GM18498 (cell line): ENCODE measurements around the gene DPH2.
A peak's percentile ranks its signal among the peaks of the same experiment; 100 is the strongest.

Source experiments
- ATAC-seq: cut with Tn5 transposase; IDR thresholded peaks from one replicate; pipeline ENCODE4 v1.9.1; 2021; ENCODE audit warnings: mild to moderate bottlenecking, moderate library complexity; ENCODE audit not compliant: unreplicated experiment

Gene DPH2

DNA sequence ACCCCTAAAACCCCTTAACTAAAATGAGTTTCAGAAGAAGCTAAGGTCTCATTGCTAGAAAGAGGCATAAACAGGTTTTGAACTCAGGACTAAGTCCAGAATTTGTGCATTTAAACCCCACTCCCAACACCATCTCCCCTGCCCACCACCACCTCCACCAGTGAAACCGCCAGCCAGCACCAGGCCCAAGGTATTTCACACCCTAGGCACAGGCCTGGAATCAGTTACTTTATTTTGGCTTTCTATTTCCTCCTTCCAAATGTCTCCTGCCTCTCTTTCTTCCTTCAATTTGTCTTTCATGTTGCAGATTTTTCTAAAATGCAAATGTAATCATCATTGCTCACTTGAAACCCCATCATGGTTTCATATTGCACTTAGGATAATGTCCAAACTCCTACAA, 24.9 kb upstream of the DPH2 start:
- ATAC-seq: no peak

GRCh38 chr1:43945674-43946235, 24.1 kb upstream of the DPH2 start:
- ATAC-seq: no peak

GRCh38 chr1:43946236-43947060, 23.4 kb upstream of the DPH2 start, which contains the start of gene IPO13:
IPO13 (plus strand) TSS chr1:43946950; CDS start chr1:43947601, 651 bp downstream.
- ATAC-seq: peak; percentile 94

DNA sequence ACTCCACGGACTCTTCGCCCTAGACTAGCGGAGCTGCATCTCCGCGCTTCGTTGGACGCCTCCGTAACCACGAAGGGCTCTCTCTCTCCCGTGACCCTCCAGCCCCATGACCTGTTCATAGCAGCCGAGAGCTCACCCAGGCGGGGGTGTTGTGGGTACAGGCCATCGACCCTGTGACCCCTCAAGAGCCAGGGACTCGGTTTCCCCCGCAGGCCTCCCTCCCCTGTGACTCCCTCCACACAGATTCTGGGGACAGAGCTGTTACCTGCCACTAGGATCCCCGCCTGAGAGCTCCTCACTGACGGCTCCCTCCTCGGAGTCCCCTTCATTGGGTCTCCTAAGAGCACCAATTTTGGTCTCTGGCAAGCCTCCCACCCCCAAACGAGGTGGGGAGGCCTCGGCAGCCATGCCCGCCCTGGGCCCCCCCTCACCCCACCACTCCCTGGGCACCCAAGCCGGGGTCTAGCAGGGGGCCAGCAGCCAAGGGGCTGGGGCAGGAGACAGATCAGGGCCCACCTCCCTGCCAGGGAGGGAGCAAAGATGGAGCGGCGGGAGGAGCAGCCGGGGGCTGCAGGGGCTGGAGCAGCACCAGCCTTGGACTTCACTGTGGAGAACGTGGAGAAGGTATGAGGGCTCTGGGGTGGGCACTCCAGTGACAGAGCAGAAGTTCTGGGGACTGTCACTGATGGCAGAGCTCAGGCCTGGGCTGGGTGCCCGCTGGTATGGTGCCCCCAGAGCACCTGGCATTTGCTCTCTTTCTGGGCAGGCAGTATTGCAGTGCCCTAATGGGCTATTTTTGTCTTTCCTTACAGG, 22.5 kb upstream of the DPH2 start:
- ATAC-seq: no peak

- ATAC-seq: no peak
Observed at GRCh38 chr1:43947874-43948437, 21.9 kb upstream of the DPH2 start.

- ATAC-seq: no peak
Observed at GRCh38 chr1:43949678-43950077, 20.1 kb upstream of the DPH2 start.

DNA sequence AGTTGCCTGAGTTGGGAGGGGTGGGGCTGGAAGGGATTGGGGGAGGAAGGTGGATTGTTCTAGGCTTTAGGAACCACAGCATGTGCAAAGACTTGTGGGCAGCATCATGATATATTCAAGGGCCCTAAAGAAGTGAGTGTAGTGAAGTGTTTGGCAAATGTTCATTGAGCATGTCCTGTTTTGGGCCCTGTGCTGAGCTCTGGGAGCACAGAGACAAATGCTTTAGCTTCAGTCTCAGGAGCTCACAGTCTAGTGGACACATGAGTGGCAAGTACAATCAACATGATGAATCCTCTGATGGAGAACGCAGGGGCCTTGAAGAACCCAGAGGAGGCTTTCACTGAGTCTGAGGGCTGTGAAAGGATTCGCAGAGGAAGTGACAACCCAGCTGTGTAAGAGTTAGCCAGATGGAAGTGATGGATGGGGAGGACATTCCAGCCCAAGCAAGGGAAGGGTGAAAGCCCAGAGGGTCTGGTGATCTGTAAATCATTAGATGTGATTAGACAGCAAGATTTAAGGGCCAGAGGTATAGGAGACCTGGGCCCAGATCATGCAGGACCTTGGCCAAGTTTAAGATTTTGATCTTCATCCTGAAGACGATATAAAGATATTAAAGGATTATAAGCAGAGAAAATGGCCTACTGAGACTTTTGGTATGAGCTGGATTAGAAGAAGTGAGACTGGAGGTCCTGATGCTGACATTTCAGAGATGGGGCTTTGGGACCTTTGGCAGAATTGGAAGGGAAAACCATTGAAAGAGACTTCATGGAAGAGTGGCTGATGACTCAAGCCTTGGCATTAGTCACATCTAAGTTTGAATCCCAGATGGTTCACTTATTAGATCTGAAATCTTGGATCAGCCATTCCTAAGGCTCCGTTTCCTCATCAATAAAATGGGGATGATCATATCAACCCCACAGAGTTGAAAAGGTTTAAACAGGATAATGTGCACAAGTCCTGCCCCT, 18.5 kb upstream of the DPH2 start:
- no peak for ATAC-seq

DNA sequence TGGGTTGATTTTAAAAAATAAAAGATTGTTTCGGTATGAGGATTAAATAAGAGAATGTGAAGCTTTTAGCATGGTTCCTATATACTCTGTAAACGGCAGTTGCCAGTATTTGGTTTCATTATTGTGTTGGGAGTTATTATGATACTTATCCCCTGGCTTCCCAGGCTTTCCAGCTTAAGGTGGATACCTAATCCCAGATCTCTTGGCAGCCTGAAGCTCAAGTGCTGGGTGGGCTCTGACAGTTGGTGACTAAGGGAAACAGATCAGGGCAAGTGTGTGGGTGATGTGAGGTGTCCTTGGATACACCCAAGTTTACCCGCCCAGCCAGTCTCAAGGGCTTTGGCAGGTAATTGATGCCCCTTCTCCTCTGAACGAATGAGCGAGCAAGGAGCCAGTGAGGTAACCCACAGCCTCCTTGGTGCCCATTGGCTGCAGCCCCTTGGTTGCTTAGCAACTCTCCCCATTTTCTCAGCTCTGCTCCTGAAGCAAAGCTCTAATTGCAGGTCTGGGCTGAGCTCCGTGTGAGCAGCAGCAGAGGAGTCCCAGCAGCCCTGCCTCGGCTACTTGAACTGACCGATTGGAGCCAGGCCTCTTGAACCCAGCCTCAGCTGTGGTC, 17.0 kb upstream of the DPH2 start:
- no peak for ATAC-seq

- ATAC-seq: no peak
Observed at GRCh38 chr1:43953361-43953760, 16.4 kb upstream of the DPH2 start.

- ATAC-seq: no peak
Observed at GRCh38 chr1:43954036-43954435, 15.8 kb upstream of the DPH2 start.

GRCh38 chr1:43956234-43956633, 13.6 kb upstream of the DPH2 start:
- ATAC-seq: no peak

DNA sequence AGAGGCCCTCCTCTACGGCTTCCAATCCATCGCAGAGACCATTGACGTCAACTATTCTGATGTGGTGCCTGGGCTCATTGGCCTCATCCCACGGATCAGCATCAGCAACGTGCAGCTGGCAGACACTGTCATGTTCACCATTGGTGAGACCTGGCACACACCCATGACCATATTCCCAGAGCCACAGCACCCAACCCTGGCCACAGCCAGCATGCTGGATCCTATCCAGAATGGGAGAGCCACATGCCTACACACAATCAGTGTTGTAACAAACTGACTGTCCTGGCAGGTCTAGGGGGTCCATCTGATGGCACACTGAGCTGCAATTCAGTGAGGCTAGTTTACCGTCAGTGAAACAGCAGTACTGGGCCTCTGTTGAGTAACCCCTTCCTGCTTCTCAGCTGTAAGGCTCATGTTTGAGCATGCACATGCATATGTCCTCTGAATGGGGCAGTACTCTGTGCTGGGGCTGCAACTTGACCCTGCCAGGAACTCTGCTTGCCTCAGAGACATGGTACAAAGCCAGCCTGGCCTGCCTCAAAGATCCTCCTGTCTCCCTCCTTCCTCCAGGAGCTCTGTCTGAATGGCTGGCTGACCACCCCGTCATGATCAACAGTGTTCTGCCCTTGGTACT, 12.3 kb upstream of the DPH2 start:
- no peak for ATAC-seq

DNA sequence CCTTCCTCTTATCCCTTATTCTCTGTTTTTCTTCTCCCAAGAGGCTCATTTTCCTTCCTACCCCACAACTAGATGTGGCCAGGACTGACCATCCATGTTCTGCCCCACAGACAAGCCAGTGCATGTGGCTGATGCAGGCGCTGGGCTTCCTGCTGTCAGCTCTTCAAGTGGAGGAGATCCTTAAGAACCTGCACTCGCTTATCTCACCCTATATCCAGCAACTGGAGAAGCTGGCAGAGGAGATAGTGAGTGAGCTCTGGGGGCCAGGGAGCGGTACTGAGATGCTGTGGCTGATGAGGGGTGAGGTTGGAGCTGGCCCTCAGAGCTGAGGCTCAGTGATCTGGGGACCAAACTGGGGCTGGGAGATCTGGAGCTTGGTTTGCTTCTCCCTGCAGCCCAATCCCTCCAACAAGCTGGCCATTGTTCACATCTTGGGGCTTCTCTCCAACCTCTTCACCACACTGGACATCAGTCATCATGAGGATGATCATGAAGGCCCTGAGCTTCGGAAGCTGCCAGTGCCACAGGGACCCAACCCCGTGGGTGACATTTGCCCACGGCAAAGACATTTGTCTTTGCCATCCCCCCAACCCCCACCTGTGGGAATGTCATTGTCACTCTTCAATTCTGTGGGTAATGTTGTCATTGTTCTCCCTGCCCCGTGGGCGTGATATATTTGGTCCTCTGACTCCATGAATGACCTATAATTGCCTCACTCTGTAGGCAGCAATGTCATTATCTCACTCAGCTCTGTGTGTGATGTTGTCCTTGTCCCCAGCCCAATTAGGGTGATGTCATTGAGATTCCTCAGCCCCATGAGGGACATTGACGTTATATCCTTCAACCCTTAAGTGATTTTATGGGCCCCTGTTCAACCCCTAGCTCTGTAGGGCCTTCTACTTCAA, 11.2 kb upstream of the DPH2 start:
- ATAC-seq: no peak

- ATAC-seq: no peak
Observed at GRCh38 chr1:43960798-43961197, 9.0 kb upstream of the DPH2 start.

DNA sequence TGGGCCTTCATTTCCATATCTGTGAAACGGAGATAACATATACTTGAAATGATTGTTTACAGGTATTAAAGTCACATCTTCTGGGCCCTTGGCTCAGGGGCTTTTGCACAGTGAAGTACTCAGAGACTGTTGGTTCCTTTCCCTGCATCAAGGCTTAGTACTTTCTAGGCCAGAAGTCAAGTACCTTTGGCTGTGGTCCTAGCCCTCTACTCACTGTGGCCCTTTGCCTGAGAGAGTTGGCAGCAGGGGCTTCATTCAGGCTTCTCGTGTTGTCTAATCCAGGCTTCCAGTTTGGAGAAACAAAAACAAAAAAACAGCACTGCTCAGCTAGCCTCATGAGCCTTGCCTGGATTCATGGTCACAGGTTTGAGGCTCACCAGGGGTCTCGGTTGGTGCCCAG, 8.1 kb upstream of the DPH2 start:
- ATAC-seq: no peak

DNA sequence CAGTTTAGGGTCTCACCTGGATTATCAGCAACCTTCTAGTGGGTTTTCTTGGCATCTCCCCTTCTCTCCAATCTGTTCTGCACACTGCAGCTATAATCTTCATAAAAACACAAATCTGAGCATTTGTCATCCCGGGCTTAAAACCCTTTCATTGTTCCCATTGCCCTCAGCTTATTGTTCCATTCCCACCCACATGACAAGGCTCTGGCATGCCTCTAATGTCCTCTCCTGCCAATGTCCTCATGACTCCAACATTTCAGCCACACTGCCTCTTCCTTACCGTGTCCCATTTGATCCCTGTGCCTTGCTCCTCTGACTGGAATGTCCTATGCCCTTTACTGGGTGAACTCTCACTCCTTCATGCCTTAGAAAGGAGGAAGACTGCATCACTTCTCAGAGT, 7.5 kb upstream of the DPH2 start:
- no peak for ATAC-seq

DNA sequence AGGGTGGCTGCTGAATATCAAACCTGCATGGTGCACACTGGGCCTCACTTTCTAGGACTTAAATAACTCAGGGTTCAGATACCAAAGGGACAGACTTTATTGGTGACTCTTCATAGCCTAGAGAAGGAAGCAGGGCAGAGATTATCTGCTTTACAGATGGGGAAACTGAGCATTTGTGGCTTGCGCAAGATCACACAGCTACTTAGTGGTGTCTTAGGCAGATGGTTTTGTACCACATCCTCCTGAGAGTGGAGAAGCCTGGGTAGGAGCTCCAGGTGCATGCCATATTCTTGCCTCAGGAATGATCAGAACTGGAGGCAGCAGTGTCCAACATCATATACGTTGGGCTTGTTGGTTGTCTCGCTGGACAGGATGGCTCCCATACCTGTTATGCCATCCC, 6.8 kb upstream of the DPH2 start:
- no peak for ATAC-seq

DNA sequence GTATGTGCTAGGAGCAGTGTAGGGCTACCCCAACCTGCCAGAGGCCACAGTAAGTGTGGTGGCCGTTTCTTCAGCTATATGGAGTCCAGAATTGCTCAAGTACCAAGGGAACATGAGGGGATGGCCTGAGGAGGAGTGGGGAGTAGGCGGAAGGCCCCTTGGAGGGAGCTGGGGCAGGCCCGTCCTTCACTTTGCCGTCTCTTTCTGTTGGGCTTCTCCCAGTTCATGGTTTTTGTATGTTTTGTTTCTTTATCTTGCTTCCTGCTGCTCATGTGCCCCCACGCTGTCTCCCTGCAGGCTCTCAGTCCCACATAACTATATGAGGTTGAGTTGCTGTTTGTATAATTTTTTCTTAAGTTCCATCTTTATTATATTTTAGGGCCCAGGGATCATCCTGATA, 5.9 kb upstream of the DPH2 start:
- ATAC-seq: no peak
